Measurements from ENCODE around the gene APOBEC3C.
"Not testable (repeated sequence)": the region's sequence is repeated elsewhere in the genome, so short reads cannot be mapped to it uniquely, and the experiment has no call there.

The APOBEC3C gene

GRCh38 chr22:39020021-39020651, 6.1 kb downstream of the APOBEC3C start:
- DNase-seq (ENCODE audit: low read depth in 2 of 2, low spot score in 1 of 2) = not testable (repeated sequence)

- DNase-seq (ENCODE audit: low read depth in 2 of 2, low spot score in 1 of 2) = no peak
Measured at GRCh38 chr22:39021552-39022250, 7.6 kb downstream of the APOBEC3C start.

- DNase-seq (ENCODE audit: low read depth in 2 of 2, low spot score in 1 of 2) = no peak
Measured at GRCh38 chr22:39024519-39025308, 10.7 kb downstream of the APOBEC3C start.

GRCh38 chr22:39026509-39027150, 12.6 kb downstream of the APOBEC3C start:
- DNase-seq (ENCODE audit: low read depth in 2 of 2, low spot score in 1 of 2) = no peak

- no peak for DNase-seq (ENCODE audit: low read depth in 2 of 2, low spot score in 1 of 2)
Measured at GRCh38 chr22:39027717-39028116, 13.7 kb downstream of the APOBEC3C start.

DNA sequence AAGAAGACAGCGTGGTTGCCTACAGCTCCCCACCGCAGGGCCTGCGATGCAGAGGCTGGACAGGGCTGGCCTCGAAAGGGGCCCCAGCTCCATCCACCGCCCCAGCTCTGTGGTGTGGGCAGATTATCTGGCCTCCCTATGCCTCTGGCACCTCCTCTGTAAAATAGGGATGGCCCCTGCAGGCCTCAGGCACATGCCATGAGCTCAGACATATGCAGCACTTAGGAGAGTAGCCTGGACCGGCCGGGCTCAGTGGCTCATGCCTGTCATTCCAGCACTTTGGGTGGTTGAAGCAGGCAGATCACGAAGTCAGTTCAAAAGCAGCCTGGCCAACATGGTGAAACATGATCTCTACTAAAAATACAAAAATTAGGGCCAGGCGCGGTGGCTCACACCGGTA, 14.2 kb downstream of the APOBEC3C start:
- no peak for DNase-seq (ENCODE audit: low read depth in 2 of 2, low spot score in 1 of 2)

DNA sequence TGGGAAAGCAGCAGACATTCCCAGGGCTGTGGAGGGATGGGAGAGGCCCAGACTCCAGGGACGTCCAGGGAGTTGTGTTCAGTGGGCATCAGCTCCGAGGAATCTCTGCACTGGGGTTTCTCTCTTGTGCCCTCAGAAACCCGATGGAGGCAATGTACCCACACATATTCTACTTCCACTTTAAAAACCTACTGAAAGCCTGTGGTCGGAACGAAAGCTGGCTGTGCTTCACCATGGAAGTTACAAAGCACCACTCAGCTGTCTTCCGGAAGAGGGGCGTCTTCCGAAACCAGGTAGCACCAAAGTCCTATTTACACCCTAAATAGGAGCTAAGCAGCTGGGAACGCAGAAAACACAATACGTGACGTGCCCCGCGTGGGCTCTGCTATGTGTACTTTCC, 15.2 kb downstream of the APOBEC3C start:
- no peak for DNase-seq (ENCODE audit: low read depth in 2 of 2, low spot score in 1 of 2)

- no peak for DNase-seq (ENCODE audit: low read depth in 2 of 2, low spot score in 1 of 2)
Measured at GRCh38 chr22:39030705-39031104, 16.6 kb downstream of the APOBEC3C start.

DNA sequence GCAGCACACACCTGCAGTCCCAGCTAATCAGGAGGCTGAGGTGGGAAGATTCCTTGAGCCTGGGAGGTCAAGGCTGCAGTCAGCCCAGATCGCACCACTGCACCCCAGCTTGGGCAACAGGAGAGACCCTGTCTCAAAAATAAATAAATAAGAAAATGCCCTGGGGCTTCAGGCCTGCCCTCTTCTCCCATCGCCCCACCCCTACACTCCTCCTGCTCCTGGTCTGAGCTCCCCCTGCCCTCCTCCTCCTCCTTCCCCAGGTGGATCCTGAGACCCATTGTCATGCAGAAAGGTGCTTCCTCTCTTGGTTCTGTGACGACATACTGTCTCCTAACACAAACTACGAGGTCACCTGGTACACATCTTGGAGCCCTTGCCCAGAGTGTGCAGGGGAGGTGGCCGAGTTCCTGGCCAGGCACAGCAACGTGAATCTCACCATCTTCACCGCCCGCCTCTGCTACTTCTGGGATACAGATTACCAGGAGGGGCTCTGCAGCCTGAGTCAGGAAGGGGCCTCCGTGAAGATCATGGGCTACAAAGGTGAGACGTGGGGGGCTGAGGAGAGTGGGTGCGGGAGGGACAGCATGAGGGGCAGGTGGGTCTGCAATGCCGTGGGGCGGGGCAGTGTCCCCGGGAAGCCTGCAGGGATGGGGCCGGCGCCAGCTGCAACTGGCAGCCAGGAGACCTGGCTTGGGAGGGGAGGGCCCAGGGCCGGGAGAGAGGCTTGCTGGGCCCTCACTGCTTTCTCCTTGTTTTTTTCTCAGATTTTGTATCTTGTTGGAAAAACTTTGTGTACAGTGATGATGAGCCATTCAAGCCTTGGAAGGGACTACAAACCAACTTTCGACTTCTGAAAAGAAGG, 17.6 kb downstream of the APOBEC3C start:
- DNase-seq (ENCODE audit: low read depth in 2 of 2, low spot score in 1 of 2) = not testable (repeated sequence)

DNA sequence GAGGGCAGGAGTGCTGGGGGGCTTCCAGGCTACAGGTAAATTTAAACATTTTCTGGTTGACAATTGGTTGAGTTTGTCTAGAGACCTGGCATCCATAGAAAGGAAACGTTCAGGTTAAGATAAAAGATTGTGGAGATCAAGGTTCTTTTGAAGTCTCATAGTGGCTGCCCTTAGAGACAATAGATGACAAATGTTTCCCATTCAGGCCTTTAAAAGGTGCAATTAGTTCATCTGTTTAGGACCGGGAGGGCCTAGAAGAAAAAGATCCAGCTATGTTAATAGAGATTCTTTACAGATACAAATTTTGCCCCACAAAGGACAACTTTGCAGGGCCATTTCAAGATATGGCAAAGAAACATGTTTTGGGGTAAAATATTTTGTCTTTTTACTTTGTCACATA, 23.0 kb downstream of the APOBEC3C start:
- DNase-seq (ENCODE audit: low read depth in 2 of 2, low spot score in 1 of 2) = not testable (repeated sequence)

- DNase-seq (ENCODE audit: low read depth in 2 of 2, low spot score in 1 of 2) = no peak
Measured at GRCh38 chr22:39039306-39040126, 25.5 kb downstream of the APOBEC3C start.

- DNase-seq (ENCODE audit: low read depth in 2 of 2, low spot score in 1 of 2) = not testable (repeated sequence)
Measured at GRCh38 chr22:39040155-39040537, 26.1 kb downstream of the APOBEC3C start.

- peak in 1 of 2 donors; percentile 43 for DNase-seq (ENCODE audit: low read depth in 2 of 2, low spot score in 1 of 2)
Measured at GRCh38 chr22:39040538-39041296, 26.7 kb downstream of the APOBEC3C start, which contains the start of gene APOBEC3F. APOBEC3F (plus strand) TSS chr22:39040864; CDS start chr22:39040961, 97 bp downstream.

GRCh38 chr22:39041908-39042307, 27.9 kb downstream of the APOBEC3C start:
- no peak for DNase-seq (ENCODE audit: low read depth in 2 of 2, low spot score in 1 of 2)

DNA sequence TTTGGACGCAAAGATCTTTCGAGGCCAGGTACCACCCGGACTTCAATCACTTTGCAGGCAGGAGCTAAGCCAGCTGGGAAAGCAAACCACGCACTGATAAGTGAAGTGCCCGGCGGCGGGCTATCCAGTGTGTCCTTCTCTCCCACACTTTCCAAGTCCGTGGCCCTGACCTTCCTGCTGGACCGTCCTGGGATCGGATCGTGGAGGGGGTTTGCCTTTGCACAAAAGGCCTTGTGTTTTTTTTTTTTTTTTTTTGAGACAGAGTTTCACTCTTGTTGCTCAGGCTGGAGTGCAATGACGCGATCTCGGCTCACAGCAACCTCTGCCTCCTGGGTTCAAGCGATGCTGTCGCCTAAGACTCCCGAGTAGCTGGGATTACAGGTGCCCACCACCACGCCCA, 29.0 kb downstream of the APOBEC3C start:
- DNase-seq (ENCODE audit: low read depth in 2 of 2, low spot score in 1 of 2) = not testable (repeated sequence)

GRCh38 chr22:39045136-39045535, 31.1 kb downstream of the APOBEC3C start:
- DNase-seq (ENCODE audit: low read depth in 2 of 2, low spot score in 1 of 2) = not testable (repeated sequence)

DNA sequence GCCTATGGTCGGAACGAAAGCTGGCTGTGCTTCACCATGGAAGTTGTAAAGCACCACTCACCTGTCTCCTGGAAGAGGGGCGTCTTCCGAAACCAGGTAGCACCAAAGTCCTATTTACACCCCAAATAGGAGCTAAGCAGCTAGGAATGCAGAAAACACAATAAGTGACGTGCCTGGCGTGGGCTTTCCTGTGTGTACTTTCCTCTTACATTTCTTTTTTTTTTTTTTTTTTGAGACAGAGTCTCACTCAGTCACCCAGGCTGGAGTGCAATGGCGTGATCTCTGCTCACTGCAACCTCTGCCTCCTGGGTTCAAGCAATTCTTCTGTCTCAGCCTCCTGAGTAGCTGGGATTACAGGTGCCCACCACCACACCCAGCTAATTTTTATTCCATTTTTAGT, 35.4 kb downstream of the APOBEC3C start:
- not testable (repeated sequence) for DNase-seq (ENCODE audit: low read depth in 2 of 2, low spot score in 1 of 2)

DNA sequence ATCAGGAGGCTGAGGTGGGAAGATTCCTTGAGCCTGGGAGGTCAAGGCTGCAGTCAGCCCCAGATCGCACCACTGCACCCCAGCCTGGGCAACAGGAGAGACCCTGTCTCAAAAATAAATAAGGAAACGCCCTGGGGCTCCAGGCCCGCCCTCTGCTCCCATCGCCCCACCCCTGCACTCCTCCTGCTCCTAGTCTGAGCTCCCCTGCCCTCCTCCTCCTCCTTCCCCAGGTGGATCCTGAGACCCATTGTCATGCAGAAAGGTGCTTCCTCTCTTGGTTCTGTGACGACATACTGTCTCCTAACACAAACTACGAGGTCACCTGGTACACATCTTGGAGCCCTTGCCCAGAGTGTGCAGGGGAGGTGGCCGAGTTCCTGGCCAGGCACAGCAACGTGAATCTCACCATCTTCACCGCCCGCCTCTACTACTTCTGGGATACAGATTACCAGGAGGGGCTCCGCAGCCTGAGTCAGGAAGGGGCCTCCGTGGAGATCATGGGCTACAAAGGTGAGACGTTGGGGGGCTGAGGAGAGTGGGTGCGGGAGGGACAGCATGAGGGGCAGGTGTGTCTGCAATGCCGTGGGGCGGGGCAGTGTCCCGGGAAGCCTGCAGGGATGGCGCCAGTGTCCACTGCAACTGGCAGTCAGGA, 37.9 kb downstream of the APOBEC3C start:
- not testable (repeated sequence) for DNase-seq (ENCODE audit: low read depth in 2 of 2, low spot score in 1 of 2)
